Rectal smooth muscle tissue (tissue), 1 donor: ENCODE results near the gene DSCAML1.

Experiments
- H3K27ac ChIP-seq: one replicate; pipeline ENCODE4 v1.7.0; 2013; ENCODE audit warnings: low read depth, low read length, inconsistent platforms
- H3K27me3 ChIP-seq: one replicate; pipeline ENCODE4 v1.7.0; 2013; ENCODE audit warnings: low read length; ENCODE audit not compliant: control insufficient read depth, insufficient read depth
- H3K36me3 ChIP-seq: one replicate; pipeline ENCODE4 v1.7.0; 2013; ENCODE audit warnings: low read length; ENCODE audit not compliant: control insufficient read depth, insufficient read depth
- H3K4me1 ChIP-seq: one replicate; pipeline ENCODE4 v1.7.0; 2013; ENCODE audit warnings: low read length; ENCODE audit not compliant: control insufficient read depth, insufficient read depth
- H3K4me3 ChIP-seq: one replicate; pipeline ENCODE4 v1.7.0; 2013; ENCODE audit warnings: low read length
- H3K9ac ChIP-seq: one replicate; pipeline ENCODE4 v1.7.0; 2013; ENCODE audit warnings: low read length

DSCAML1 gene

DNA sequence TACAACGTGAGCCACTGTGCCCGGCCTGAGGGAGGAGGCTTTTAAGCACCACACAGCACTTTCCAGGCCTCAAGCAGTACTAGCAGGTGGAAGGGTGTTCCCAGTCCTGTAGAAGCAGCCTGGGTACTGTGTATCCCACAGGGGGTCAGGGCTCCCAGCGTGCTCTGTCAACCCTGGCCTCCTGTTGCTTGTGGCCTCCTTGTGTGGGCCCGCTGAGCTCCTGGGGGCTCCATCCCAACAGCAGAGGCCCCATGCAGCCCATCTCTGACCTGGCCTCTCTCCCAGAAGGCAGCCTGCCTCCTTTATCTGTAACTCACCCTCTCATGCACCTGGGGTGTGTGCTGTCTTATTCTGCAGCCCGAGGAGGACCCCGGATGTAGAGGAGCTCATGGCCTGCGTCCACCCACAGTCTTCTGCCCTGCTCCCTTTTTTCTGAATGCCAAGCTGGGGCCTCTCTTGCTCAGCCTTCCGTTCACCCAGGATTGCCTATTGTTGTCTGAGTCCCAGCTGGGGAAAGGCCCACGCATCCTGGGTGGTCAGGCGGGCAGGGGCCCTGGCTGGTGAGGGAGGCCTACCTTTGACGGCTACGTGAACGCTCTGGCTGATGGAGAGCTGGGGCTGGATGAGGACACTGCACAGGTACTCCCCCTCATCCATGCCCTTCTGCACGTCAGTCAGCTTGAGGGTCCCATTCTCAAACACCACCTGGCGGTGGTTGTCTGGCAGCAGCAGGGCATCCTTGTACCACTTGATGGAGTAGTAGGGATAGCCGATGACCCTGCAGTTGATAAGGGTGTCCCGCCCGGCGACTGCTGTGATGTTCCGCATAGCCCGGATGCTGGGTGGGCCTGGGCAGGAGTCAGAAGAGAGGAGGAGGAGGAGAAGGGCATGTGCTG is 280.9 kb downstream of the DSCAML1 start:
- Histone ChIP-seq H3K4me1 (no peaks in the 10 kb centered on the region), H3K27ac (no peak overlapping the region), H3K27me3 (no peaks in the 10 kb centered on the region), H3K4me3 (no peak overlapping the region), H3K36me3 (no peaks in the 10 kb centered on the region), H3K9ac (no peak overlapping the region)

DNA sequence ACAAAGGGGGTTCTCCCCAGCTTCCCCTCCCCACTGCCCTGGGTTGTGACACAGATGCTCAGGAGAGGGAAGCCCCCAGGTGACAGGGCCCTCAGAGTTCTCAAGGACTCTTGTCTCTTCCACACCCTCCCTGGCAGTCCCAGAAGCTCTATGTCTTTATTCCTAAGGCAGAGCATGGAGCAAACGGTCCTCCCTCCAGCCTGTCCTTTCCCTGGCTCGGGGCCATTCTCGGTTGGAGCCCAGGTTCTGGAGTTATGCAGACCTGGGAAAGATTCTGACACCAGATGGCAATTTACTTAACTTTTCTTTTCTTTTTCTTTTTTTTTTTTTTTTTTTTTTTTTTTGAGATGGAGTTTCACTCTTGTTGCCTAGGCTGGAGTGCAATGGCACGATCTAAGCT is 282.8 kb downstream of the DSCAML1 start:
- Histone ChIP-seq H3K4me3 (no peak overlapping the region), H3K4me1 (no peaks in the 10 kb centered on the region), H3K27me3 (no peaks in the 10 kb centered on the region), H3K36me3 (no peaks in the 10 kb centered on the region), H3K9ac (no peak overlapping the region), H3K27ac (no peak overlapping the region)

DNA sequence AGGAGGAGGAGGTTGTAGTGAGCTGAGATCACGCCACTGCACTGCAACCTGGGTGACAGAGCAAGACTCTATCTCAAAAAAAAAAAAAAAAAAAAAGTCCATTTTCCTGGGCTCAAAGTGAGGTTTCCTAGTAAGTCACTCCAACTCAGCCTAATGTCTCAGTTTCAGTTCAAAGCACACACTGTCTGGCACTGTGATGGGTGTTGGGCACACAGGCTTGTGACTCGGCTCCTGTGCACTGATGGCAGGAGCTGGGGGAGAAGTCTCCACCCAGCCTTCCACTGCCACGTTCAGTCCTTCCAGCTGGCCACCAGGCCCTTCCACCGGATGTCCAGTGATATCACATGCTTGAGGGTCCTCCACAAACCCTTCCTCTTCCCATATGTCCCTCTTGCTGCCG is 283.4 kb downstream of the DSCAML1 start:
- Histone ChIP-seq H3K4me1 (no peaks in the 10 kb centered on the region), H3K27me3 (no peaks in the 10 kb centered on the region), H3K36me3 (no peaks in the 10 kb centered on the region), H3K4me3 (no peak overlapping the region), H3K9ac (no peak overlapping the region), H3K27ac (no peak overlapping the region)

DNA sequence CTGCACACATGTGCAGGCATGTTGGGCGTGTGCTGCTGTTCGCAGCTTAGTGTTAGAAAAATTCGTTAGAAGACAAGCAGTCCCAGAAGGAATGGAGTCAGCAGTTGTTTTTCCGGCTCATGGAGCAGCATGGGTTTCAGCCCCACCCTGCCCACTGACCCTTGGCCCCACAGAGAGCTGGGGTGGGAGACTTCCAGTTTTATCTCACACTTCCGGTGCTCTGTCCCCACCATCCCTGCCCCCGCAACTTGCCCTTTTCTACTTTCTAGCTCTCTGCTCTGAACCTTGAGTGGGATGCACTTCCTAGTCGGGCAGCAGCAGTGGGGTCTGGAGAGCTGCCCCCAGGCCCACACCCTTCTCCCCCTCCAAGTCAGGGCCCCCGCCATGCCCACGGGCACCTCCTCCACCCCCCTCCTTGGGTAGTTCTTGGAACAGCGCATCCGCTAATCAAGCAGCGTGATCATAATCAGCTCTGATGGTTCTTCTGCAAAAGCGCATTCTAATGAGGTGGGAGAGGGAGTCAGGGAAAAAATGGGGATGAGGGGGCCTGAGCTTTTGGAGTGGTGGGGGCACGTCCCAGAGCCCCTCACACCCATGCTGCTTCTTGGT is 285.0 kb downstream of the DSCAML1 start:
- H3K27ac ChIP-seq: no peak overlapping the region
- no peaks in the 10 kb centered on the region for H3K36me3 ChIP-seq
- no peak overlapping the region for H3K9ac ChIP-seq
- no peak overlapping the region for H3K4me3 ChIP-seq
- no peaks in the 10 kb centered on the region for H3K4me1 ChIP-seq
- H3K27me3 ChIP-seq: no peaks in the 10 kb centered on the region

DNA sequence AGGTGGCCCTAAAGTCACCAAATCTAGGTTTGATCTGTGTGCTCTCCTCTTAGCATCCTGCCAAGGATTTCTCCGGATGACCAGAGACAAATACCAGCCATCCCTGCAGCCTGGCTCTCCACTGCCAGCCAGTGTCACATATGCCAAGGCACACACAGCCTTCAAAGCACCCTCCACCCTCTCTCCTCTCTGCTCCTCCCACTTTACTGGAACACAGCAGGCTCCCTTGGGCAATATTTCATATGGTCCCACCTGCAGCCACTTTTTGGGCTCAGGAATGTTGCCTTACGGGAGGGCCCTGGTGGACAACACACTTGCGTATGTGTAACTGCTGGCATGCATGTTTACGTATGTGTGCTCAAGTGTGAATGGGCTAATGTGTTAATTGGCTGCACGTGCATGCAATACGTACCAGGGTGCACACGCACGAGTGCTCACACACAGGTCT is 285.5 kb downstream of the DSCAML1 start:
- Histone ChIP-seq H3K27me3 (no peaks in the 10 kb centered on the region), H3K27ac (no peak overlapping the region), H3K36me3 (no peaks in the 10 kb centered on the region), H3K4me1 (no peaks in the 10 kb centered on the region), H3K4me3 (no peak overlapping the region), H3K9ac (no peak overlapping the region)

DNA sequence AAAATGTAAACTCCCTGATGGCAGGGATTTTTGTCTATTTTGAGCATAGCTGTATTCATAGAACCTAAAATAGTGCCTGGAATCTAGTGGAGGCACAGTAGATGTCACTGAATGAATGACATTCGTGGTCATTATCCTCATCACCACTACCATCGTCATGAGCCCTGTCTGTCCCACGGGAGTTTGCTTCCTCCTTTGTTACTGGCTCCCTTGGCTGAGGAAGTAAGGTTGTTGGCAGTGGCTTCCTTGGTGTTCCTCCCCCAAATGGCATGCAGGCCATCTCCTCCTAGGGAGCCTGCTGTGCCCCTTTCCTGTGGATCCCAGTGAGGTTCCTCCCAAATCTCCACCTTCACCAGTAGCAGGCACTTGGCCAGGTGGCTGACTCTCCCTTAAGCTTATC is 286.4 kb downstream of the DSCAML1 start:
- H3K4me1 ChIP-seq: no peaks in the 10 kb centered on the region
- H3K36me3 ChIP-seq: no peaks in the 10 kb centered on the region
- H3K9ac ChIP-seq: no peak overlapping the region
- no peaks in the 10 kb centered on the region for H3K27me3 ChIP-seq
- no peak overlapping the region for H3K27ac ChIP-seq
- H3K4me3 ChIP-seq: no peak overlapping the region

DNA sequence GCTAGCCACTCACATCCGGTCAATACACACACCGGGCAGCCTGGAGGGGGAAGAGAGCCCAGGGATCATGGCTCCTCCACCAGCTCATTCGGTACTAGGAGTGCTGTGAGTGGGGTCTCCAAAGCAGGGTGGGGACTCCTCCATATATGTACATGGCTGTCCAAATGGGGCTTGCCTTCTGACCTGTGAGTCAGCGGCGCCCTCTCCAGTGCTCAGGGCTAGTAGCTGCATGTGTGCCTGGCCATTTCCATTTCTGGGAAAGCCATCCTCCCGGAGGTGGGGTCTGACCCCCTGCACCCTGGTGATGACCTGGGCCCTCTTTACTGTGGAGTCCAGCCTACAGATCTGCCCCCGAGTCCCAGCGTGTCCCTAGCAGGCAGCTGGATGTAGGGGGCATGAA is 287.5 kb downstream of the DSCAML1 start:
- Histone ChIP-seq H3K36me3 (no peaks in the 10 kb centered on the region), H3K4me3 (no peak overlapping the region), H3K9ac (no peak overlapping the region), H3K27me3 (no peaks in the 10 kb centered on the region), H3K4me1 (no peaks in the 10 kb centered on the region), H3K27ac (no peak overlapping the region)

DNA sequence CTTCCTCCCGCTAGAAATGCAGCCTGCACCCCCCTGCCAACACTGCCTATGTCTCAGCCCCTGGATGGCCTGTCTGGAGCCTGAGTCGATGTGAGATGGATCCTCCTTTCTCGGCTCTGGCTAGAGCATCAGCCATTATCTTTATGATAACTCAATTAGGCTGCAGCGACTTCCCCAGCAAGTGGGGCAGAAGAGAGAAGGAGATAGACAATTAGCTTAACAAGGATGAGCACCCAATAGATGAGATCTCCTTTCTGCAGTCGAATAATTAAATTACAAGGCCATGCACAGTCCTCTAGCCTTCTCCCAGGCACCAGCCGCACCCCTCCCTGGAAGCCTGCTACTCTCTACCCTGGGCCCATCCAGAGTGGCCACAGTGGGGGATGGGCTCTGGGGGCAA is 290.0 kb downstream of the DSCAML1 start:
- Histone ChIP-seq H3K36me3 (no peaks in the 10 kb centered on the region), H3K27ac (no peak overlapping the region), H3K9ac (no peak overlapping the region), H3K4me3 (no peak overlapping the region), H3K27me3 (no peaks in the 10 kb centered on the region), H3K4me1 (no peaks in the 10 kb centered on the region)

DNA sequence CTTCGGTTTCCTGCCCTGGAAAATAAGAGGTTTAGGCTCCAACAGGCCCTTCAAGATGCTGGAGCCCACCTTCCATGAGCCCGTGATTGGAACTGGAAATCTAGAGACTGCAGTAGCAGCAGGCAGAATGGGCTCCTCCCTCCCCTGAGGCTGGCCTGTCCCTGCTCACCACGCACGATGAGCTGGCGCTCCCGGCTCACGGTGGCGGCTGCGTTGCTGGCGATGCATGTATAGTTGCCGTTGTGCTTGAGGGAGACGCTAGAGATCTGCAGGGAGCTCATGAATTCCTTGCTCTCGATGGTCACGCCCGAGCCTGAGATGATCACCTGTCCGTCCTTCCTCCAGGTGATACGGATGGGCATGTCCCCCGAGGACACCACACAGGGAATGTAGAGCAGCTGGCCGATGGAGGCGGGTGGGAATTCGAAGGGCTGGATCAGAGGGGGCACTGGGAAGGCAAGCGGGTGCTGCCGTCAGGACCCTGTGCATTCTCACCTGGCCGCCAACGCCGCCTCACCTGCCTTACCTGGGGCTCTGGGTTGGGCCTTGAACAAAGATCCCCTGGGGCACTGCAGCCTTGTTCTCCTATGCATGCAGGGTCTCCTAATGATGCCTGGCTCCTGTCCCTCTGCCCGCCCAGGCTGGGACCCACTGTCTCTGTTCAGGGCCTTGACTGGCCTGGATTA is 291.6 kb downstream of the DSCAML1 start:
- Histone ChIP-seq H3K9ac (no peak overlapping the region), H3K4me3 (no peak overlapping the region), H3K27me3 (no peaks in the 10 kb centered on the region), H3K36me3 (no peaks in the 10 kb centered on the region), H3K4me1 (no peaks in the 10 kb centered on the region), H3K27ac (no peak overlapping the region)

DNA sequence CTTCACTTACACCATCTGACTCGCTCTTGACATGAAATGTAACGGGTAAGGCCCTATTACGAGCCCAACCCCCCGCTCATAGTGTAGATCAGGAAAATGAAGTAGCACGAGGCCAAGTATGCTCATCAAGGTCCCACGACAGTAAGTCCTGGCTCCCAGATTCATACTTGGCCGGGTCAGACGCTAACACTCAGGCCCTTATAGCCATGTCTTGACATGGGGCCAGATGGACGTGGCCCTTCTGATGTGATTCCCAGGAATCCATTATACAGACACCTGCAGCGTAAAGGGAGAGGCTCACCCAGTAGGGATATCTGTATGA is 294.3 kb downstream of the DSCAML1 start:
- H3K9ac ChIP-seq: no peak overlapping the region
- no peaks in the 10 kb centered on the region for H3K27me3 ChIP-seq
- H3K36me3 ChIP-seq: no peaks in the 10 kb centered on the region
- H3K4me3 ChIP-seq: no peak overlapping the region
- H3K4me1 ChIP-seq: no peaks in the 10 kb centered on the region
- H3K27ac ChIP-seq: no peak overlapping the region

DNA sequence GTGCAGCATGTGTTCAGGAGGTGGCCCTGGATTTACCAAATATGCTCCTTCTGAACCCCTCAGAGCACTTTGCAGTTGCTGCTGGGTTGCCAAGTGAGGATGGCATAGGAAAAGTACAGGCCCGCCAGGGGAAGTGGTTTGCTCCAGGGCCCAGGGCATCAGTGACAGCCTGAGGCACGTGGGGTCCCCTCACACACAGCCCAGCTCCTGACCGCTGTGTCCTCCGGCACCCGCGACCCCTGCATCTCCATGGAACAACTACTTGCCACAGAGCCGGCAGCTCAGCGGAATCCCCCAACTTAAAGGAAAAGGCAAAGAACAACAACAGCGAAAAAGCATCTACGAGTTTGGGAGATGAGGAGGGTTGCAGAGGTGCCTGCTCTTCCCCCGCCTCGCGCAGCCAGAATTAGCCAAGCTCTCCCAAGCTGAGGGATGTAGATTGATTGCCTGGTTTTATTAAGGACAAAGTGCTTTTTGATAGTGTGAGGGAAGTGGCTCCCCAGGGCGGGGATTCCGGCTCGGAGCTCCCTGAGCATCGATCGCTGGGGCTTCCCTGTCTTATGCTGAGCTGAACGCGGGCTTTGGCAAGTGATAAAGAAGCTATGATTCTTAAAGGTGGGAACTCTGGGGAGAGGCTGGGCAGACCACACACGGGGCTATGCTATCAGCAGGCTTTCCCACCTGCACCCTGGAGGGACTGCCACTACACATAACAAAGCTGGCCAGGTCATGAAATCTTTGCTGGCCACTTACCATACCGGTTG is 294.8 kb downstream of the DSCAML1 start:
- no peak overlapping the region for H3K9ac ChIP-seq
- no peaks in the 10 kb centered on the region for H3K36me3 ChIP-seq
- no peak overlapping the region for H3K4me3 ChIP-seq

DNA sequence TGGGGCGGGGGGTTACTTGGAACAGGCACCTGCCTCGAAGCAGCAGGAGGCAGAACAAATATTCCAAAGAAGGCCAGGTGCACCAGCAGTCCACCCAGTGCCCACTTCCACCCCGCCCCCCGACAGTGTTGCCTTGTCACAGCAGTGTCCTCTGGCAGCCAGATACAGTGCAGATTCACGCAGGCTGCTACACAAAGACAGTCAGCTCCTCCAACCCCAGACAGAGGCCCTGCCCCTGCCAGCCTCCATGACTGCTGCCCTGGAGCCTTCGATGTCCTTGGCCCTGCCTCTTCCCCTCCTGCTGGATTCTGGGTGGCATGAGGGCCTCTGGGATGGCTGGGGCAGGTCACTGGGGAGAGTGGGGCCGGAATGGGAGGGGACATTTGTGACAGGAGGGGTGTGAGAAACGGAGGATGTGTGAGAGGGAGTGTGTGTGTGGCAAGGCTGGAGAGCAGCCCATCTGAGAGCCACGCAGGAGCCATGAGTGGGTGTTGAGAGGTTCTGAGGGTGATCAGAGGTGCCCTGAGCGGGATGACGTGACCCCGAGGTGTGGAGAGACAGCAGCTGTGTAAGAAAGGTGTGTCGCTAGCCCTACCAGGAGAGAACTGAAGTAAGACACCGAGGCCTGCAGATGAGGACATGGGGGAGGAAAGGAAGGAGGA is 295.6 kb downstream of the DSCAML1 start:
- H3K27me3 ChIP-seq: no peaks in the 10 kb centered on the region
- no peak overlapping the region for H3K4me3 ChIP-seq
- no peak overlapping the region for H3K27ac ChIP-seq
- no peak overlapping the region for H3K9ac ChIP-seq
- no peaks in the 10 kb centered on the region for H3K36me3 ChIP-seq
- H3K4me1 ChIP-seq: no peaks in the 10 kb centered on the region

More for the DNA sequence above, 294.8 kb downstream of the DSCAML1 start:
- no peak overlapping the region for H3K27ac ChIP-seq
- no peaks in the 10 kb centered on the region for H3K4me1 ChIP-seq
- H3K27me3 ChIP-seq: no peaks in the 10 kb centered on the region
